ENCODE results near the gene FHDC1. TPM values are rescaled to one million over a fixed set of nuclear protein-coding genes. Genes with fewer than 3 reads are reported as not detected.

The FHDC1 gene
- polyA plus RNA-seq, 2 of the 4 experiments (the other 2 are of a cell fraction), result 0.08 to 0.31 TPM

DNA sequence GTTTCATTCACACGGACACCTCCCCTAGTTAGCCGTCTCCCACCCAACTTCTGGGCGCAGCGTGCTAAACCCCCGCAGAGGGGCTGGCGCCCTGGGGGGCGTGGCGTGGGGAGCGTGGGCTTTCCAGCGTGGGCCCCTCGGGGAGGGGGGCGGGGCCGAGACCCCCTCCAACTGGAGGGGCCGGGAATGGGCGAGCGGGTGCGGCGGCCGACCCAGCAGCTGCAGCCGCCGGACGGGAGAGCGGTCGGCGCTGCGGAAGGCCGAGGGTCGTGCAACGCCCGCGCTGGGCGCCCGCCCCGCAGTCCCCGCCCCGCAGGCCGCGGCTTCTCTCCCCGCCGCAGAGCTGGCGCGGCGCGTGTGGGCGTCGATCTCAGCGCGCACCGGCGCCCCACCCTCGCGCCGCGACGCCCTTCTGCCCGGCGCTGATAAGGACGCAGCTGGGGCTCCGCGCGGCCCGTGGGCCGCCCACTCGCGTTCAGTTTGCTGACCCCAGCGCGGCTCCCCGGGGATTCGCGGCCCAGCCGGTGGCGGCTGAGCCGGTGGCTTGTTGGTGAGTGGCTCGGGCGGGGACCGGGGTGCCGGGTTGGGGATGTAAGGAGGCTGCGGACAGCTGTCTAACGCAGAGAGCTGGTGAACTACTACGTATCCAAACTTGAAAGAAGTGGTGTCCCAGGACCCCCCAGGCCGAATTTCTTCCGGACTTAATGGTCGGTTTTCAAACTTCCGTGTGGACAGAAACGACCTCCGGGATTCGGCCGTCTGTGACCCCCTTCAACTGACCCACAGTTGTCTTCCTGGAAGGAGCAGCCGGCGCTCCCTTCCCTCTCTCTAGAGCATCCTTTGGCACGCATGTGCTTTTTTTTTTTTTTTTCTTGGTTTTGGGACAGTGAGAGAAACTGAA, 1.5 kb downstream of the FHDC1 start (continued):
- TF ChIP-seq, protein P1, sequence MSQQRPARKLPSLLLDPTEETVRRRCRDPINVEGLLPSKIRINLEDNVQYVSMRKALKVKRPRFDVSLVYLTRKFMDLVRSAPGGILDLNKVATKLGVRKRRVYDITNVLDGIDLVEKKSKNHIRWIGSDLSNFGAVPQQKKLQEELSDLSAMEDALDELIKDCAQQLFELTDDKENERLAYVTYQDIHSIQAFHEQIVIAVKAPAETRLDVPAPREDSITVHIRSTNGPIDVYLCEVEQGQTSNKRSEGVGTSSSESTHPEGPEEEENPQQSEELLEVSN (IDR thresholded peaks at IDR 0.05; ENCODE audit: borderline replicate concordance, low read depth), result no peak
- TF ChIP-seq ZFP36 (IDR thresholded peaks at IDR 0.05; ENCODE audit: borderline replicate concordance, partially characterized antibody), result no peak
- no peak for TF ChIP-seq ZSCAN20 (CRISPR knock-in tag; IDR thresholded peaks at IDR 0.05)
- TF ChIP-seq, protein P2, sequence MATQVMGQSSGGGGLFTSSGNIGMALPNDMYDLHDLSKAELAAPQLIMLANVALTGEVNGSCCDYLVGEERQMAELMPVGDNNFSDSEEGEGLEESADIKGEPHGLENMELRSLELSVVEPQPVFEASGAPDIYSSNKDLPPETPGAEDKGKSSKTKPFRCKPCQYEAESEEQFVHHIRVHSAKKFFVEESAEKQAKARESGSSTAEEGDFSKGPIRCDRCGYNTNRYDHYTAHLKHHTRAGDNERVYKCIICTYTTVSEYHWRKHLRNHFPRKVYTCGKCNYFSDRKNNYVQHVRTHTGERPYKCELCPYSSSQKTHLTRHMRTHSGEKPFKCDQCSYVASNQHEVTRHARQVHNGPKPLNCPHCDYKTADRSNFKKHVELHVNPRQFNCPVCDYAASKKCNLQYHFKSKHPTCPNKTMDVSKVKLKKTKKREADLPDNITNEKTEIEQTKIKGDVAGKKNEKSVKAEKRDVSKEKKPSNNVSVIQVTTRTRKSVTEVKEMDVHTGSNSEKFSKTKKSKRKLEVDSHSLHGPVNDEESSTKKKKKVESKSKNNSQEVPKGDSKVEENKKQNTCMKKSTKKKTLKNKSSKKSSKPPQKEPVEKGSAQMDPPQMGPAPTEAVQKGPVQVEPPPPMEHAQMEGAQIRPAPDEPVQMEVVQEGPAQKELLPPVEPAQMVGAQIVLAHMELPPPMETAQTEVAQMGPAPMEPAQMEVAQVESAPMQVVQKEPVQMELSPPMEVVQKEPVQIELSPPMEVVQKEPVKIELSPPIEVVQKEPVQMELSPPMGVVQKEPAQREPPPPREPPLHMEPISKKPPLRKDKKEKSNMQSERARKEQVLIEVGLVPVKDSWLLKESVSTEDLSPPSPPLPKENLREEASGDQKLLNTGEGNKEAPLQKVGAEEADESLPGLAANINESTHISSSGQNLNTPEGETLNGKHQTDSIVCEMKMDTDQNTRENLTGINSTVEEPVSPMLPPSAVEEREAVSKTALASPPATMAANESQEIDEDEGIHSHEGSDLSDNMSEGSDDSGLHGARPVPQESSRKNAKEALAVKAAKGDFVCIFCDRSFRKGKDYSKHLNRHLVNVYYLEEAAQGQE (IDR thresholded peaks at IDR 0.05), result no peak
- no peak for TF ChIP-seq MYC (IDR thresholded peaks at IDR 0.05; ENCODE audit: borderline replicate concordance, low read length)
- no peak for TF ChIP-seq RAD21 (conservative IDR thresholded peaks at IDR 0.05 in 1 of 2, IDR thresholded peaks at IDR 0.05 in 1 of 2)
- TF ChIP-seq CBX8 (IDR thresholded peaks at IDR 0.05), result 0 out of 2 replicates have a peak, but pooled peaks have one; percentile 15

DNA sequence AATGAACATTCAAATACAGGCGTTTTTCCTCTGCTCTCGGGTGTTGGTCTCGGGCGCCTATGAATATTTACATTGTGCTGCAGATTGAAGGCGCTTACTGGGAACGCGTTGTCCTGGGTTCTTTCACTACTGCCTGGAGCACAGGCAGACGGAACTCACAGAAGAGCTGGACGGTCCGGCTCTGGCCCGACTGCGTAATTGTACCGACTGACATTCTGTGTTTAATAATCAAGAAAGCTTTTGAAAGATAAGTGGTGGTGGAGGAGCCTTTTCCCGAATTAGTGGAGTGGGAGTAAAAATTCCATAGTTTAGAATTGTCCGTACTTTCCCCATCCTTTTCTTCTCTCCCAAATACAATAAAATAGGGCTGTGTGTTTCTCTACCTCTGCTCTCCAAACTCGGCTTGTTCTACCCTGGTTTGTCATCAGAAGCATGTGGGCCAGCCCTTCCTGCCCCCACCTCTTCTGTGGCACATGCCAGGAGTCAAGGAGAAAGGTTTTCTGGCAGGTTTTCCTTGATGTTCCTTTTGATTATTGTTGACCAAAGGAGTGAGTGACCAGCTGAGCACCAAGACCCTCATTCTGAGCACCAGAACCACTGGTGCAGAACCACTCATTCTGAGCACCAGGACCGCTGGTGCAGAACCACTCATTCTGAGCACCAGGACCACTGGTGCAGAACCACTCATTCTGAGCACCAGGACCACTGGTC, 2.3 kb downstream of the FHDC1 start:
- ChIA-PET POLR2A (no interaction called here), CTCF (interaction anchor here (1.9 kb wide), 1 partner anchor 189 kb away, joined by 7 read pairs; no protein-coding TSS in a partner anchor)
- H3K4me2 ChIP-seq, result peak overlapping the region; percentile 100
- H3K9me3 ChIP-seq, result no peaks in the 10 kb centered on the region
- ATAC-seq, result no peak; a peak in 1 of 6 replicates
- TF ChIP-seq, protein P3, sequence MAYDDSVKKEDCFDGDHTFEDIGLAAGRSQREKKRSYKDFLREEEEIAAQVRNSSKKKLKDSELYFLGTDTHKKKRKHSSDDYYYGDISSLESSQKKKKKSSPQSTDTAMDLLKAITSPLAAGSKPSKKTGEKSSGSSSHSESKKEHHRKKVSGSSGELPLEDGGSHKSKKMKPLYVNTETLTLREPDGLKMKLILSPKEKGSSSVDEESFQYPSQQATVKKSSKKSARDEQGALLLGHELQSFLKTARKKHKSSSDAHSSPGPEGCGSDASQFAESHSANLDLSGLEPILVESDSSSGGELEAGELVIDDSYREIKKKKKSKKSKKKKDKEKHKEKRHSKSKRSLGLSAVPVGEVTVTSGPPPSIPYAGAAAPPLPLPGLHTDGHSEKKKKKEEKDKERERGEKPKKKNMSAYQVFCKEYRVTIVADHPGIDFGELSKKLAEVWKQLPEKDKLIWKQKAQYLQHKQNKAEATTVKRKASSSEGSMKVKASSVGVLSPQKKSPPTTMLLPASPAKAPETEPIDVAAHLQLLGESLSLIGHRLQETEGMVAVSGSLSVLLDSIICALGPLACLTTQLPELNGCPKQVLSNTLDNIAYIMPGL (CRISPR knock-in tag; IDR thresholded peaks at IDR 0.05; ENCODE audit: borderline replicate concordance), result no peak
- 0 out of 2 replicates have a peak, but pooled peaks have one; percentile 9 for TF ChIP-seq CBX8 (IDR thresholded peaks at IDR 0.05)
- WGBS (ENCODE audit: missing lambda C conversion rate), result 36% methylated on average over 15 of the region's 17 CpGs
- 0 out of 3 replicates have a peak, but pooled peaks cover 7% of the 10 kb centered on the region for H3K4me1 ChIP-seq
- no peak overlapping the region for H3K27ac ChIP-seq
- no peak for DNase-seq (ENCODE audit: low read depth in 1 of 2, low spot score in 1 of 2)
- H3K4me3 ChIP-seq, result peak overlapping the region; percentile 74
- FAIRE-seq, result no peak

DNA sequence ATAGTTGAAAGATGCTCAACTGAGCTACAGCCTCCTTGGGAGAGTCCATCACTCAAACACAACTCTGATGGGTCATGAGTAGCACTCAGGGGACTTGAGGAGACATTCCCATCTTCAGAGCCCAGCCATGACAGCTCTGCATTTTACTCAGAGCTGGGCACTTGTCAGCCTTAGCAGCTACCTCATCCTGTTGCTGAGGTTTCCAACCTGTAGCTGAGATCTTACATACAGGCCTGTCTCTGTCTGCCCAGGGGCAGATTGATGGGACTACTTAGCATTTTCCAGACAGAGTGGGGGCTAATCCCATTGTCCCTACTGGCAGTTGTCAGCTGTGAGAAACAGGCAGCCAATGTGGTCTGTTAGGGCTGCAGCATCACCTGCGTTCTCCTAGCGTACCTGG, 3.5 kb downstream of the FHDC1 start:
- no peak for DNase-seq (ENCODE audit: low read depth in 1 of 2, low spot score in 1 of 2)
- WGBS (ENCODE audit: missing lambda C conversion rate), result 95% methylated on average over 2 of the region's 2 CpGs
- POLR2A ChIA-PET, result no interaction called here
- no peaks in the 10 kb centered on the region for H3K9me3 ChIP-seq
- ATAC-seq, result no peak
- no peak for FAIRE-seq
- no peak overlapping the region for H3K4me2 ChIP-seq
- no peak for TF ChIP-seq ZSCAN20 (CRISPR knock-in tag; IDR thresholded peaks at IDR 0.05)
- TF ChIP-seq, protein P4, sequence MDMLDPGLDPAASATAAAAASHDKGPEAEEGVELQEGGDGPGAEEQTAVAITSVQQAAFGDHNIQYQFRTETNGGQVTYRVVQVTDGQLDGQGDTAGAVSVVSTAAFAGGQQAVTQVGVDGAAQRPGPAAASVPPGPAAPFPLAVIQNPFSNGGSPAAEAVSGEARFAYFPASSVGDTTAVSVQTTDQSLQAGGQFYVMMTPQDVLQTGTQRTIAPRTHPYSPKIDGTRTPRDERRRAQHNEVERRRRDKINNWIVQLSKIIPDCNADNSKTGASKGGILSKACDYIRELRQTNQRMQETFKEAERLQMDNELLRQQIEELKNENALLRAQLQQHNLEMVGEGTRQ (IDR thresholded peaks at IDR 0.05), result no peak
- no peak for TF ChIP-seq BHLHE40 (IDR thresholded peaks at IDR 0.05; ENCODE audit: low read depth, low read length)
- TF ChIP-seq, protein P3 (CRISPR knock-in tag; IDR thresholded peaks at IDR 0.05; ENCODE audit: borderline replicate concordance), result no peak
- TF ChIP-seq NFE2L2 (conservative IDR thresholded peaks at IDR 0.05; ENCODE audit: low read length), result no peak
- no peak for TF ChIP-seq NR3C1 (IDR thresholded peaks at IDR 0.05)
- TF ChIP-seq HOXB5 (CRISPR knock-in tag; IDR thresholded peaks at IDR 0.05), result no peak
- CTCF ChIA-PET, result interaction anchor here (1.0 to 1.9 kb wide), 2 partner anchors 9 to 188 kb away, joined by 5 to 7 read pairs; no protein-coding TSS in a partner anchor
- no peak overlapping the region for H3K27ac ChIP-seq
- 0 out of 3 replicates have a peak, but pooled peaks cover 7% of the 10 kb centered on the region for H3K4me1 ChIP-seq
- H3K4me3 ChIP-seq, result no peak overlapping the region

Data from A549 (cell line).